C4-2B (cell line): Measurements from ENCODE around the gene ADAMTS13.
"Not testable (repeated sequence)": the region's sequence is repeated elsewhere in the genome, so short reads cannot be mapped to it uniquely, and the experiment has no call there.

Source experiments
- ZFX ChIP-seq: fragments of 450-650 bp; IDR thresholded peaks from 2 replicates; pipeline ENCODE4 v1.6.1; 2017
- TF ChIP-seq, protein P1 (sequence below): fragments of 450-650 bp; conservative IDR thresholded peaks from 2 replicates; pipeline ENCODE4 v1.5.1; 2017; ENCODE audit warnings: mild to moderate bottlenecking

DNA sequence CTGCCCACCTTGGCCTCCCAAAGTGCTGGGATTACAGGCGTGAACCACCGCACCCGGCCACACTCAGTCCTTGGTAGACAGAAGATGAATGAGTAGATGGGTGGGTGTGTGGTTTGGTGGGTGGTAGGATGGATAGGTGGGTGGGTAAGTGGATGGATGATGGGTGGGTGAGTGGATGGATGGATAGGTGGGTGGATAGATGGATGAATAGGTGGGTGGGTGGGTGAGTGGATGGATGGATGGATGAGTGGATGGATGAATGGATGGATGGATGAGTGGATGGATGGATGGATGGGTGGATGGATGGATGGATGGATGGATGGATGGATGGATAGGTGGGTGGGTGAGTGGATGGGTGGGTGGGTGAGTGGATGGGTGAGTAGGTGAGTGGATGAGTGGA lies 29.9 kb upstream of the ADAMTS13 start:
- TF ChIP-seq, protein P1, sequence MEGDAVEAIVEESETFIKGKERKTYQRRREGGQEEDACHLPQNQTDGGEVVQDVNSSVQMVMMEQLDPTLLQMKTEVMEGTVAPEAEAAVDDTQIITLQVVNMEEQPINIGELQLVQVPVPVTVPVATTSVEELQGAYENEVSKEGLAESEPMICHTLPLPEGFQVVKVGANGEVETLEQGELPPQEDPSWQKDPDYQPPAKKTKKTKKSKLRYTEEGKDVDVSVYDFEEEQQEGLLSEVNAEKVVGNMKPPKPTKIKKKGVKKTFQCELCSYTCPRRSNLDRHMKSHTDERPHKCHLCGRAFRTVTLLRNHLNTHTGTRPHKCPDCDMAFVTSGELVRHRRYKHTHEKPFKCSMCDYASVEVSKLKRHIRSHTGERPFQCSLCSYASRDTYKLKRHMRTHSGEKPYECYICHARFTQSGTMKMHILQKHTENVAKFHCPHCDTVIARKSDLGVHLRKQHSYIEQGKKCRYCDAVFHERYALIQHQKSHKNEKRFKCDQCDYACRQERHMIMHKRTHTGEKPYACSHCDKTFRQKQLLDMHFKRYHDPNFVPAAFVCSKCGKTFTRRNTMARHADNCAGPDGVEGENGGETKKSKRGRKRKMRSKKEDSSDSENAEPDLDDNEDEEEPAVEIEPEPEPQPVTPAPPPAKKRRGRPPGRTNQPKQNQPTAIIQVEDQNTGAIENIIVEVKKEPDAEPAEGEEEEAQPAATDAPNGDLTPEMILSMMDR = not testable (repeated sequence)
- TF ChIP-seq ZFX = not testable (repeated sequence)
